ENCODE data around the gene AZI2. TPM values are rescaled to one million over a fixed set of nuclear protein-coding genes. Genes with fewer than 3 reads are reported as not detected.

AZI2 gene, protein sequence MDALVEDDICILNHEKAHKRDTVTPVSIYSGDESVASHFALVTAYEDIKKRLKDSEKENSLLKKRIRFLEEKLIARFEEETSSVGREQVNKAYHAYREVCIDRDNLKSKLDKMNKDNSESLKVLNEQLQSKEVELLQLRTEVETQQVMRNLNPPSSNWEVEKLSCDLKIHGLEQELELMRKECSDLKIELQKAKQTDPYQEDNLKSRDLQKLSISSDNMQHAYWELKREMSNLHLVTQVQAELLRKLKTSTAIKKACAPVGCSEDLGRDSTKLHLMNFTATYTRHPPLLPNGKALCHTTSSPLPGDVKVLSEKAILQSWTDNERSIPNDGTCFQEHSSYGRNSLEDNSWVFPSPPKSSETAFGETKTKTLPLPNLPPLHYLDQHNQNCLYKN
- 10 to 100 TPM; 75.5 to 80.1 TPM for total RNA-seq

GRCh38 chr3:28348629-28349468 lies at the start of gene AZI2, which contains the start of gene ZCWPW2:
Gene AZI2, minus strand, starts transcription at chr3:28348824. Its CDS starts 8,207 bp downstream, at chr3:28340617.
Gene ZCWPW2, plus strand, starts transcription at chr3:28348721. Its CDS starts 64,348 bp downstream, at chr3:28413069.
- Mint-ChIP-seq H3K9me3 (peaks cover 8% of the 10 kb centered on the region), H3K4me3 (peak within 1 kb of the TSS; percentile 89)
- DNase-seq: peak; percentile 94

DNA sequence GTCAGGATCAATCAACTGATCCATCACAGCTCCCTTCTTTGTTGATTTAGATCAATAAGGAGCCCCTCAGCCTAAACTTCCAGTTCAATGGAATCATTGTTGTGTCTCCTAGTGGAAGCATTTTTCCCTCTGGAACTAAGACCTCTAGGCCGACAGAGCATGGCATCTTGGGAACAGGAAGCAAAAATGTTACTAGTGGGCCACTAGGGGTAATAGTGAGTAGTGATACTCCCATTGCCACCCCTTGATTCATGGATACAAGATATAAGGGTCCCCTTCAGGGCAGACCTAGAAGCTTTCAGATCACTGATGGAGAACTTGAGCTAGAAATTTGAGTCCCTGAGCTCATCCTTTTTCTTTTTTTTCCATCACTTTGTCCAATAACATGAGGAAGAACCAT lies 40.4 kb upstream of the AZI2 start:
- no peak overlapping the region for H3K4me3 Mint-ChIP-seq
- no peak overlapping the region for H3K27ac Mint-ChIP-seq
- peaks cover 4% of the 10 kb centered on the region for H3K9me3 Mint-ChIP-seq
- ChIA-PET CTCF (no interaction called here), POLR2A (no interaction called here)
- H3K4me1 Mint-ChIP-seq: no peaks in the 10 kb centered on the region
- no peaks in the 10 kb centered on the region for H3K27me3 Mint-ChIP-seq
- no peak for DNase-seq
- no peaks in the 10 kb centered on the region for H3K36me3 Mint-ChIP-seq (ENCODE audit: low read depth)

More at GRCh38 chr3:28348629-28349468, at the start of gene AZI2, which contains the start of gene ZCWPW2:
- CTCF ChIA-PET: interaction anchor here (1.0 to 3.7 kb wide), 9 partner anchors 9 to 667 kb away, joined by 3 to 32 read pairs (median 5); partner anchors contain the start of gene EOMES
- H3K4me1 Mint-ChIP-seq: peaks cover 52% of the 10 kb centered on the region
- POLR2A ChIA-PET: interaction anchor here (0.8 to 2.7 kb wide), 18 partner anchors 9 to 864 kb away, joined by 3 to 38 read pairs (median 5); partner anchors contain the start of genes CMC1, EOMES and SLC4A7
- H3K27me3 Mint-ChIP-seq: no peaks in the 10 kb centered on the region
- H3K27ac Mint-ChIP-seq: peak within 1 kb of the TSS; percentile 92
- H3K36me3 Mint-ChIP-seq (ENCODE audit: low read depth): peaks cover 44% of the 10 kb centered on the region

DNA sequence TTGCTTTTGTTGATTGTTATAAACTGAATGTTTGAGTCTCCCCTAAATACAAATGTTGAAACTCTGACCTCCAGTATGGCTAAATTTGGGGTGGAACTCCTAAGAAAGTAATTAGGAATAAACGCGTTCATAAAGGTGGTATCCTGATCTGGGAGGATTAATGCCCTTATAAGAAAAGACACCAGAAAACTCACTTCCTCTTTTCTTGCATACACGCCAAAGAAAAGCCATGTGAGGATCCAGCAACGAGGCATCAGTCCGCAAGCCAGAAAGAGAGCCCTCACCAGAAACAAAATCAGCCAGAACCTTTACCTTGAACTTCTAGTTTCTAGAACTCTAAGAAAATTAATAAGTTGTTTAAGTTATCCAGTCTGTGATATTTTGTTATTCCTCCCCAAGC lies 37.4 kb upstream of the AZI2 start:
- H3K4me3 Mint-ChIP-seq: no peak overlapping the region
- no peaks in the 10 kb centered on the region for H3K9me3 Mint-ChIP-seq
- H3K27me3 Mint-ChIP-seq: no peaks in the 10 kb centered on the region
- no peaks in the 10 kb centered on the region for H3K4me1 Mint-ChIP-seq
- ChIA-PET CTCF (no interaction called here), POLR2A (no interaction called here)
- H3K27ac Mint-ChIP-seq: no peak overlapping the region
- no peak for DNase-seq
- H3K36me3 Mint-ChIP-seq (ENCODE audit: low read depth): no peaks in the 10 kb centered on the region

GRCh38 chr3:28376424-28376823 lies 27.8 kb upstream of the AZI2 start:
- ChIA-PET CTCF (no interaction called here), POLR2A (no interaction called here)
- Mint-ChIP-seq H3K27me3 (peaks cover 2% of the 10 kb centered on the region), H3K4me1 (no peaks in the 10 kb centered on the region), H3K4me3 (no peak overlapping the region), H3K9me3 (peaks cover 7% of the 10 kb centered on the region), H3K27ac (no peak overlapping the region), H3K36me3 (ENCODE audit: low read depth) (no peaks in the 10 kb centered on the region)
- no peak for DNase-seq

DNA sequence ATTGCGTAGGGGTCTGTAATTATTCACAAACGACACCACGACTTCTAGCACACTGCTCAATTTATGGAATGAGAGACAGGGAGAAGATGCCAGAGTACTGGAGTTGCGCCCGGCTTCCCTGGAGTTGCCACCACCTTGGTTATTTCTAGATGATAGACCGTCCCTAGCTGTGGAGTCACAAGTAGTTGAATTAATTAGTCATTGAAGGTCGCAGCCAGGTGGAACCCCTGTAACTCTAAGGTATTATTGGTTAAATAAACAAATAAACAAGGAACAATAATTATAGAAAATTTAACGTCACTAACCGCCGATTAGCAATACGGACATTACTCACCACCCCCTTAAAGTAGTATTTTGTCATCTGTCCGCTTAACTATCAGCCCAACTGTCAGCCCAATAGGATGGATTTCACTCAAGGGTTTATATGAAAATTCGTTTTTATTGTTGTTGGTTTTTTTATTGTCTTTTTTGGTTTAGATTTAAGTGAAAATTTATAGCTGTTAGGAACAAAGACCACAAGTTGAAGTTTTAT lies 911 bp upstream of the AZI2 start:
- Mint-ChIP-seq H3K9me3 (peaks cover 11% of the 10 kb centered on the region), H3K27me3 (no peaks in the 10 kb centered on the region), H3K27ac (peak overlapping the region; percentile 92), H3K4me3 (peak overlapping the region; percentile 89), H3K4me1 (peaks cover 52% of the 10 kb centered on the region), H3K36me3 (ENCODE audit: low read depth) (peaks cover 48% of the 10 kb centered on the region)
- POLR2A ChIA-PET: interaction anchor here (0.8 to 2.7 kb wide), 14 partner anchors 10 to 865 kb away, joined by 3 to 38 read pairs (median 5); partner anchors contain the start of genes CMC1 and SLC4A7
- CTCF ChIA-PET: interaction anchor here (1.0 to 3.7 kb wide), 7 partner anchors 14 to 668 kb away, joined by 3 to 32 read pairs (median 7); partner anchors contain the start of gene EOMES
- DNase-seq: no peak

DNA sequence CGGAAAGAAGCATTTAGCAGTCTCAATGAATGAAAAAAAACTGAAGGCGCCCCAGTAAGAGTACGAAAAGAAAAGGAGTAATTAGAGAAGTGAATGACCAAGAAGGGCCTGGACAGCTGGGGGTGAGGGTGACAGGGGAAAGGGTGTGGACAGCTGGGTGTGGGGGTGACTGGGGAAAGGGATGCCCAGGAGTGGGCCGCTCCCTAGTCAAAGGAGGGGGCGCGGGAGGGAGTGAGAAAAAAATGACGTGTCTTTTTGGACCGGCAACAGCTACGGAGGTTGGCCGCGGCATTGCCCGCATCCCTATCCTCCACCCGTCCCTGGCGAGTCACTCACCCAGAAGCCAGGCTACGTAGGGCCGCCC lies 377 bp downstream of the AZI2 start:
- Mint-ChIP-seq H3K4me1 (peaks cover 57% of the 10 kb centered on the region), H3K9me3 (peaks cover 3% of the 10 kb centered on the region), H3K36me3 (ENCODE audit: low read depth) (peaks cover 41% of the 10 kb centered on the region), H3K27ac (peak overlapping the region; percentile 92), H3K4me3 (peak overlapping the region; percentile 89), H3K27me3 (no peaks in the 10 kb centered on the region)
- ChIA-PET POLR2A (interaction anchor here (0.9 to 2.7 kb wide), 15 partner anchors 9 to 864 kb away, joined by 3 to 38 read pairs (median 5); partner anchors contain the start of genes CMC1, EOMES and SLC4A7), CTCF (interaction anchor here (1.0 to 3.7 kb wide), 7 partner anchors 9 to 636 kb away, joined by 3 to 32 read pairs (median 7); partner anchors contain the start of gene EOMES)
- DNase-seq: no peak

GRCh38 chr3:28347374-28348264 lies 1.0 kb downstream of the AZI2 start:
- H3K4me3 Mint-ChIP-seq: peak overlapping the region; percentile 89
- H3K9me3 Mint-ChIP-seq: peaks cover 3% of the 10 kb centered on the region
- peaks cover 63% of the 10 kb centered on the region for H3K4me1 Mint-ChIP-seq
- no peak for DNase-seq
- H3K36me3 Mint-ChIP-seq (ENCODE audit: low read depth): peaks cover 45% of the 10 kb centered on the region
- POLR2A ChIA-PET: interaction anchor here (0.9 to 2.7 kb wide), 11 partner anchors 8 to 863 kb away, joined by 3 to 38 read pairs (median 9); partner anchors contain the start of genes CMC1 and SLC4A7
- CTCF ChIA-PET: interaction anchor here (1.0 to 3.7 kb wide), 5 partner anchors 8 to 635 kb away, joined by 3 to 32 read pairs (median 7); partner anchors contain the start of gene EOMES
- peak overlapping the region; percentile 92 for H3K27ac Mint-ChIP-seq
- no peaks in the 10 kb centered on the region for H3K27me3 Mint-ChIP-seq

GRCh38 chr3:28345690-28346089 lies 2.9 kb downstream of the AZI2 start:
- Mint-ChIP-seq H3K9me3 (no peaks in the 10 kb centered on the region), H3K27me3 (no peaks in the 10 kb centered on the region), H3K4me1 (peaks cover 63% of the 10 kb centered on the region), H3K27ac (no peak overlapping the region), H3K36me3 (ENCODE audit: low read depth) (peaks cover 41% of the 10 kb centered on the region), H3K4me3 (no peak overlapping the region)
- ChIA-PET POLR2A (interaction anchor here (0.7 kb wide), 1 partner anchor 639 kb away, joined by 3 read pairs; no protein-coding TSS in a partner anchor), CTCF (interaction anchor here (1.1 kb wide), 1 partner anchor 634 kb away, joined by 3 read pairs; no protein-coding TSS in a partner anchor)
- DNase-seq: no peak

- H3K4me3 Mint-ChIP-seq: no peak overlapping the region
- ChIA-PET POLR2A (interaction anchor here (2.2 kb wide), 1 partner anchor 8 kb away, joined by 6 read pairs; no protein-coding TSS in a partner anchor), CTCF (interaction anchor here (1.0 kb wide), 1 partner anchor 621 kb away, joined by 3 read pairs; the partner anchor contains the start of gene EOMES)
- DNase-seq: no peak
- H3K27me3 Mint-ChIP-seq: no peaks in the 10 kb centered on the region
- H3K4me1 Mint-ChIP-seq: peaks cover 47% of the 10 kb centered on the region
- no peak overlapping the region for H3K27ac Mint-ChIP-seq
- no peaks in the 10 kb centered on the region for H3K9me3 Mint-ChIP-seq
- peaks cover 36% of the 10 kb centered on the region for H3K36me3 Mint-ChIP-seq (ENCODE audit: low read depth)
Measured at GRCh38 chr3:28343144-28343543, 5.5 kb downstream of the AZI2 start.

- no peak overlapping the region for H3K27ac Mint-ChIP-seq
- H3K4me3 Mint-ChIP-seq: no peak overlapping the region
- ChIA-PET CTCF (interaction anchor here (3.3 to 5.7 kb wide), 4 partner anchors 12 to 625 kb away, joined by 8 to 46 read pairs (median 18); partner anchors contain the start of genes AZI2, EOMES and ZCWPW2), POLR2A (interaction anchor here (1.3 to 5.6 kb wide), 3 partner anchors 11 to 616 kb away, joined by 3 to 30 read pairs (median 4); partner anchors contain the start of genes AZI2, EOMES and ZCWPW2)
- H3K9me3 Mint-ChIP-seq: no peaks in the 10 kb centered on the region
- H3K27me3 Mint-ChIP-seq: no peaks in the 10 kb centered on the region
- peaks cover 34% of the 10 kb centered on the region for H3K36me3 Mint-ChIP-seq (ENCODE audit: low read depth)
- DNase-seq: no peak
- H3K4me1 Mint-ChIP-seq: peaks cover 11% of the 10 kb centered on the region
Measured at GRCh38 chr3:28337230-28337629, 11.4 kb downstream of the AZI2 start.

- Mint-ChIP-seq H3K4me3 (no peak overlapping the region), H3K4me1 (peaks cover 6% of the 10 kb centered on the region), H3K27me3 (no peaks in the 10 kb centered on the region), H3K27ac (no peak overlapping the region), H3K9me3 (no peaks in the 10 kb centered on the region), H3K36me3 (ENCODE audit: low read depth) (peaks cover 44% of the 10 kb centered on the region)
- ChIA-PET CTCF (interaction anchor here (0.7 to 5.7 kb wide), 7 partner anchors 9 to 623 kb away, joined by 3 to 46 read pairs (median 8); partner anchors contain the start of genes AZI2, EOMES and ZCWPW2), POLR2A (interaction anchor here (1.0 to 5.6 kb wide), 4 partner anchors 9 to 851 kb away, joined by 3 to 30 read pairs (median 4); partner anchors contain the start of genes AZI2, SLC4A7 and ZCWPW2)
- DNase-seq: no peak
Measured at GRCh38 chr3:28335246-28335645, 13.4 kb downstream of the AZI2 start.

Measured in activated CD4-positive, alpha-beta memory T cell treated with anti-CD3 and anti-CD28 coated beads, Interleukin-2, amount 10 ng/mL, durations not matched to agents 7 days and 5 days (primary cell).